ENCODE measurements around the gene AP4B1.
A peak's percentile ranks its signal among the peaks of the same experiment; 100 is the strongest.
"Not testable (repeated sequence)": the region's sequence is repeated elsewhere in the genome, so short reads cannot be mapped to it uniquely, and the experiment has no call there.

Gene AP4B1

DNA sequence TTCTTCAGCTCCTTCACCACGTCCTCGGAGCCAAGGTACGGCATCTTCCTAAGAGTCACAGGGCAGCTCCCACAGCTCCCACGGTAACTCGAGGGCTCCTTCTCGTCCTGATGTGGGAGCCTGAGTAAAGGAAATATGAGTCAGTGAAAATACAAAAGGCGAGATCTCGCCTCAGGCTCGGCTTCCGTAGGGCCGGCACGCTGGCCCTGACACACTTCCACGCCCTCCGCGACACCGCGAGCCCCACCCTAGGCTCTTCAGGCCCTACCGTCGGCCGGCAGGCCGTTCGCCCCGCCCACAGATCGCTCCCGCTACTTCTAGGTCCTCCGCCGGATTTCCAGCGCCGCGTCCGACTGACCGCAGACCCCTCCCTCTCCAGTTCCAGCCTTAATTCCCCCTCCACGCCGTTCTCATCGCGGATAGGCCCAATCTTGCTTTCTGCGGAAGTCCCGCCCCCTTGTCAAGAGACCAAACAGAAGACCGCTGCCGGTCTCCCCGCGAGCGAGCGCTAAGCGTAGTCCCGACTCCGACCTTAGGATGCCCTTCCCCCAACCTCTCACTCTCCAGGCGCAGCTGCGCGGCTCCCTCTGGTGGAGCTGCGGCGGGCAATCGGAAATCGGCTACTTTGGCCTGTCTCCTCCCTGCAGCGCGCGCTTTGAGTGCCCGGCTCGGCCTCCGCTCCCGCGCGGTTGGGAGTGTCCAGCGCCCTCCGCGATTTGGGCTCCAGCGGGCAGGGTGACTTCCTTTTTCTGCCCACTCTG lies at the start of gene AP4B1, which contains the start of gene DCLRE1B:
Gene AP4B1, minus strand, starts transcription at position 126 of the 761 bp plus-strand sequence. Its CDS starts 82 bp downstream, at position 44.
Gene DCLRE1B, plus strand, starts transcription at position 653 of the 761 bp plus-strand sequence. CDS start 261 bp downstream, outside the sequence.
- DNase-seq = peak; percentile 95

- no peak for DNase-seq
These were observed 47.1 kb upstream of the AP4B1 start for GRCh38 chr1:113951719-113952118.

GRCh38 chr1:113950908-113951307 lies 46.3 kb upstream of the AP4B1 start:
- DNase-seq = no peak

- no peak for DNase-seq
These were observed 44.4 kb upstream of the AP4B1 start for GRCh38 chr1:113949007-113949406.

- DNase-seq = not testable (repeated sequence)
These were observed 43.6 kb upstream of the AP4B1 start for GRCh38 chr1:113948151-113948550.

DNA sequence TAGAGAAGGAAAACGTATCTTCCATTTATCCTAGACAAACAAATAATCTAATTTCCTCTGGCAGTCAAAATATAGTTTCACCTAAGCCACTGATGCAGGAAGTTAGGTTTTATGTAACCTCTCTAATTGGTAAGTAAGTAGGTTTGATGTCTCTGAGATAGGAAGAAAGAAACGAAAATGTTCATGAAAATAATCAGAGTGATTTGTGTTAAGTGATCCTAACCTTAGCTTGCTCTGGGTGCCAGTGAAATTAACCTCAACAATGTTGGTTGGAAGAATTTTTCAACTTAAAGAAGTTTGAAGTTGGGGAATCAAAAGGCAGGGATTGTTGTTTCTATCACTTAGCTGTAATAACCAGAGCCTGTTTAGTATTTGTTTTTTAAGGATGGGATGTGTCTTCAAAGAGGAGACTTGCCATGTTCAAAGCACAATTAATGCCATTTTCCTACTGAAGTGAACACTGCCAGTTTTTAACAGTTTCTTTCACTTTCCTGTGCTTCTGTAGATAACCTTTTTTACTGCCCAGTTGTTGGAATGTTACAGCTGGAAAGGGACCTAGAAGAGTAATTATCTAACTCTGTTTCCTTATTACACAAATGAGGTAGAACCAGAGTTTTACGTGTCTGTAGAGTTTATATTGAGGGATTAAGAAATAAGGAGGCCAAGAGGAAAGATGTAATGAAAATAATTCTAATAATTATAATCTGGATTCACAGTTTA lies 42.9 kb upstream of the AP4B1 start:
- DNase-seq = no peak

DNA sequence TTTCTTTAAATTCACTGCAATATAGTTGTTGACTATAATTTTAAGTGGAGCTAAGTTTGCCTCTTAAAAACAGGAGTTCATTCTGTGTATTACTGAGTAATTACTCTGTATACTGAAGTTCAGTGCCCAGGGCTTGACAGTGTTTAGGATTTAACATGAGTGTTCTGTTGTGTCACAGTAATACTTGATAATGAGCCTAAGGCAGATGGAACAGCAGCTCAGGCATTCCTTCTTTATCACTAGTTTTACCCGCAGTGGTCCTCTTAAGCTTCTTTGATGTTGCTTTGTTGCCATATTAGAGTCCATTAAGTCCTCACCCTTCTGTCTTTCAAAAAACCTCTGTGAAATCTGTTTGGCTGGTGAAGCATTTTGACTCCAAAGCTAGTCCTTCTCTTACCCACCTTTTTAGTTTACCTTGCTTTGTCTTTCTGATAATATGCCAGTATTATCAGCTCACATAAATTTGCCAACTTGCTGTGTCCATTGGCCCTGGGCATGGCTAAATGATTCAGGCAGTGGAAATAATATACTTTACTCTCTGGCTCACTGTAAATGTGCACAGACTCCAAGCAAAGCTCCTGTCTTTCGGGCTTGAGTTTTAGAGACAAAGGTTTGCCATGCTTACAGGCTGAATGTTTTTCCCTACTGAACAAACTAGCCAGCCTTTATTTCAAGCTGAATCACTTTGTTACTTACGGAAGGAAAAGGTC lies 42.2 kb upstream of the AP4B1 start:
- DNase-seq = no peak

- DNase-seq = no peak
These were observed 41.5 kb upstream of the AP4B1 start for GRCh38 chr1:113946112-113946511.

DNA sequence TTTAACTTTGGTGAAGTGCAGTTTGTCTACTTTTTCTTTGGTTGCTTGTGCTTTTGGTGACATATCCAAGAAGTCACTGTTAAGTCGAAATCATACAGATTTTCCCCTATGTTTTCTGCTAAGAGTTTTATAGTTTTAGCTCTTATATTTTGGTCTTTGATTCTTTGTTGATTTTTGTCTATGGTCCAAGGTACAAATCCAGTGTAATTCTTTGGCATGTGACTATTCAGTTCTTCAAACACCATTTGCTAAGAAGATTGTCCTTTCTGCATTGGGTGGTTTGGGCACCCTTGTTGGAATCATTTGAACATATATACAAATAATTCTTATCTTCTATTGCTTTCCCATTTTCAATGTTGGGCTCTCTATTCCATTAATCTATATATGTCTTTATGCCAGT lies 40.7 kb upstream of the AP4B1 start:
- no peak for DNase-seq

DNA sequence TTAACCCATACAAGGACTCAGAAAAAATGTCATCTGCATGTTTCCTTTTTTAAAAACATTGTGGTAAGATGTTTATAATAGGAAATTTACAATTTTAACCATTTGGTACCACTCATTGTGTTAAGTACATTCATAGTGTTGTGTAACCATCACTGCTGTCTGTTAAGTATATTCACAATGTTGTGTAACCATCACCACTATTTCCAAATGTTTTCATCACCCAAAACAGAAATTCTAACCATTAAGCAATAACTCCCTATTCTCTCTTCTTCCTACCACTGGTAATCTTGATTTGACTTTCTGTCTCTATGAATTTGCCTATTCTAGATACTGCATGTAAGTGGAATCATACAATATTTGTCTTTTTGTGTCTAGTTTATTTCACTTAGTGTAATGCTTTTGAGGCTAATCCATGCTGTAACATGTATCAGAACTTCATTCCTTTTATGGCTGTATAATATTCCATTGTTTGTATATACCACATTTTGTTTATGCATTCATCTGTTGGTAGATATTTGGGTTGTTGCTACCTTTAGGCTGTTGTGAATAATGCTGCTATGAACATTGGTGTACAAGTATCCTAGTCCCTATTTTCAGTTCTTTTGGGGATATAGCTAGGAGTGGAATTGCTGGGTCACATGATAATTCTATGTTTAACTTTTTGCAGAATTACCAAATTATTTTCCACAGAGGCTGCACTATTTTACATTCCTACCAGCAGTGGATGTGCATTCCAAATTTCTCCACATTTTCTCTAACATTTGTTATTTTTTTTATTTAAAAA lies 38.6 kb upstream of the AP4B1 start:
- no peak for DNase-seq

- DNase-seq = no peak
These were observed 37.9 kb upstream of the AP4B1 start for GRCh38 chr1:113942527-113942926.

DNA sequence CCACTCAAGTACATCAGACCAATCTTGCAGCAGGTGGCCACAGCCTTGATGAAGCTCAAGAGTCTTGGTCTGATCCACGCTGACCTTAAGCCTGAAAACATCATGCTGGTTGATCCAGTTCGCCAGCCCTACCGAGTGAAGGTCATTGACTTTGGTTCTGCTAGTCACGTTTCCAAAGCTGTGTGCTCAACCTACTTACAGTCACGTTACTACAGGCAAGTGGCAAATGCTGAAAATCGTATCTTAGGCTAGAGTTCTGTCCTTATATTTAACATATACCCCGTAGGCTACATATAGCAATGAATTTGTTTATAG lies 36.6 kb upstream of the AP4B1 start:
- DNase-seq = no peak

DNA sequence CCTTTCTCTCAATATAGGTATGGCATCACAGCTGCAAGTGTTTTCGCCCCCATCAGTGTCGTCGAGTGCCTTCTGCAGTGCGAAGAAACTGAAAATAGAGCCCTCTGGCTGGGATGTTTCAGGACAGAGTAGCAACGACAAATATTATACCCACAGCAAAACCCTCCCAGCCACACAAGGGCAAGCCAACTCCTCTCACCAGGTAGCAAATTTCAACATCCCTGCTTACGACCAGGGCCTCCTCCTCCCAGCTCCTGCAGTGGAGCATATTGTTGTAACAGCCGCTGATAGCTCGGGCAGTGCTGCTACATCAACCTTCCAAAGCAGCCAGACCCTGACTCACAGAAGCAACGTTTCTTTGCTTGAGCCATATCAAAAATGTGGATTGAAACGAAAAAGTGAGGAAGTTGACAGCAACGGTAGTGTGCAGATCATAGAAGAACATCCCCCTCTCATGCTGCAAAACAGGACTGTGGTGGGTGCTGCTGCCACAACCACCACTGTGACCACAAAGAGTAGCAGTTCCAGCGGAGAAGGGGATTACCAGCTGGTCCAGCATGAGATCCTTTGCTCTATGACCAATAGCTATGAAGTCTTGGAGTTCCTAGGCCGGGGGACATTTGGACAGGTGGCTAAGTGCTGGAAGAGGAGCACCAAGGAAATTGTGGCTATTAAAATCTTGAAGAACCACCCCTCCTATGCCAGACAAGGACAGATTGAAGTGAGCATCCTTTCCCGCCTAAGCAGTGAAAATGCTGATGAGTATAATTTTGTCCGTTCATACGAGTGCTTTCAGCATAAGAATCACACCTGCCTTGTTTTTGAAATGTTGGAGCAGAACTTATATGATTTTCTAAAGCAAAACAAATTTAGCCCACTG lies 36.0 kb upstream of the AP4B1 start:
- peak; percentile 29 for DNase-seq

DNA sequence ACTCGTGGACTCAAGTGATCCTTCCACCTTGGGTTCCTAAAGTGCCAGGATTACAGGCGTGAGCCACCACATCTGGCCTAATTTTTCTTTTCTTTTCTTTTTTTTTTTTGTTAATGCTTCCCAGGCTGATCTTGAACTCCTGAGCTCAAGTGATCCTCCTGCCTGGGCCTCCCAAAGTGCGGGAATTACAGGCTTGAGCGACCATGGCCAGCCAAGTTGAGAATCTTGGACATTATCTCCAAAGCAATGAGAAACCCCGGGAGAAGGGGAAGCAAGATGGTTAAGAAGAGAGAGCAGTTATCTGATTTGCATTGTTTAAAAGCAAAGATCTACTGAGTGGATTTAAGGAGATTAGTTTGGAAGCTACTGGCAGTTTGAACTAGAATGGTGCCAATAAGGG lies 33.6 kb upstream of the AP4B1 start:
- DNase-seq = no peak

DNA sequence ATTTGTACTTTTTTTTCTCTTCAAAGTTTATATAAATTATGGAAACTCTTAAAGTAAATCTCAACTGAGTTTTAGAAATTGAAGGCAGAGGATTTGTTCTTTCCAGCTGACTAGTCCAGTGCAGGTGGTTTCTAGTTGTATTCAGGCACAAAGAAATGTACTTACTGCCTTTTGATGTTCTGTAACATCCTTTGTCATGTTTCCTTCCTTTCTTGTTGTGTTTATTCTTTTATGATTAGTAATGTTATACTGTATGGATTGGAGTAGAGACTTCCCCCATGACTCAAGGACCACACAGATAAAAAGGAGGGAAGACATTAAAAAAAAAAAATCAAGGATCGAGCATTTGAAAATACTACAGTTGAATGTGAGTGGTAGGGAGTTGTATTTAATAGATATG lies 32.5 kb upstream of the AP4B1 start:
- DNase-seq = no peak

DNA sequence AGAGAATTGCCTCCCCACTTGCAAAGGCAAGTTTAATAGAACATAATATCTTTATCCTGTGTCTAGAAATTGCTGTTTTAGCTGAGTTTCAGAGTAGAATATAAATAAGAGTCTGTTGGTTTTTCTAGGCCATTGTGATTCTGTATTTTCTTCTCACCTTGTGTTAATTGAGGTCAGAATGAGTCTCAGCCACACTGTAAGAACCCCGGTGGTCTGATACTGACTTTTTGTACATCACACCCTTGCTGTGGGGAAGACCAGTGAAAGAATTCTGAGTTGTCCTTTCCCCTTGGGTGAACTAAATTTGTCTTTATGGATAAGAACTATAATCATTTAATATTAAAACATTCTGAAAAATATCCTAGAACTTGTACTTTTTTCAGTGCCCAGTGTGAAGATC lies 31.4 kb upstream of the AP4B1 start:
- no peak for DNase-seq

GRCh38 chr1:113935176-113935575 lies 30.6 kb upstream of the AP4B1 start:
- DNase-seq = no peak

DNA sequence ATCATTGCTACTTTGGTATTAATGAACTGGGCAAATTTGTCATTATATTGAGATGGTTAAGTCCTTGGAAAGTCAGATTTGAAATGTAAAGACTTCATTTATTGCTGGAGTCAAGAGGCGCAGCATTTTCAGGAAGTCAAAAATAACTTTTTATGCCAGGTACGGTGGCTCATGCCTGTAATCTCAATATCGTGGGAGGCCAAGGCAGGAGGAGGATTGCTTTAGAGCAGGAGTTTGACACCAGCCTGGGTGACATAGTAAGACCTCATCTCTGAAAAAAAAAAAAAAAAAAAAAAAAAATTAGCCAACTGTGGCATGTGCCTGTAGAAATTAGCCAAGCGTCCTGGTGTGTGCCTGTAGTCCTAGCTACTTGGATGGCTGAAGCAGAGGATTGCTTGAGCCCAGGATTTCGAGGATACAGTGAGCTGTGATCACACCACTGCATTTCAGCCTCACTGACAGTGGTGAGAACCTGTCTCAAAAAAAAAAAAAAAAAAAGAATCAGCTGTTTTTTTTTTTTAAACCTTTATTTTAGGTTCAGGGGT lies 30.0 kb upstream of the AP4B1 start:
- DNase-seq = no peak

DNA sequence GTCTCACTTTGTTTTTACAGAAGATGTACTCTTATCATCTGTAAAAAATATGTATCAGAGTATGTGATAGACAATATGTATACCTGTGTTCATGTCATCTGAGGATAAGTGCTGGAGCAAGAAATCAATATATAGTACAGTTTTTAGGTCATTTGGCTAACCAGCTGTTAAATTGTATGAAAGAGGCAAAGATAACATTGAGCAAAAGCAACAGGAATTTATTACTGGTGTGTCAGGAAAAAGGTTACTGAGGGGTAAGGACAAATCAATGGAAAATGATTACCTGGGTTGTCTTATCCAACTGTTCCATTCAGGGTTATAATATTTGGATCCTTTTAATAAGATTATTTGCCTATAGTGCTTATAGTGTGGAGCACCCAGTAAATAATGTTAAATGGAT lies 29.4 kb upstream of the AP4B1 start:
- DNase-seq = no peak

DNA sequence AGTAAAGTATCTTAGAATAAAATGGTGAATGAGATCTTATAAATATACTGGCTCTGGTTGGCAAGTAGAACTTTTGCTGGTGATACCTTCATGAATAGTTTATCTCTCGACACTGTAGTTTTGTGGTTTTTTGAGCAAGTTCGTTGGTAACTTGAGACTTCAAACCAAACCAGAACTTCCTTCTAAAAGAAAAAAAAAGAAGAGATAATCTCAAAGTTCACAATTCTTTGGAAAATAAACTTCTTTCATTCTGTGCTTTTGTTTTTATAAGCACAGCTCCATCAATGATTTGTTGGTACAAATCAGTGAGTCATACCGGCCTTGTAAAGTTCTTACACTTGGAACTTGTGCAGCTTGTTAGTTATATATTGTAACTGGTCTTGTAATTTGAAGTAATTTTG lies 26.9 kb upstream of the AP4B1 start:
- DNase-seq = no peak

DNA sequence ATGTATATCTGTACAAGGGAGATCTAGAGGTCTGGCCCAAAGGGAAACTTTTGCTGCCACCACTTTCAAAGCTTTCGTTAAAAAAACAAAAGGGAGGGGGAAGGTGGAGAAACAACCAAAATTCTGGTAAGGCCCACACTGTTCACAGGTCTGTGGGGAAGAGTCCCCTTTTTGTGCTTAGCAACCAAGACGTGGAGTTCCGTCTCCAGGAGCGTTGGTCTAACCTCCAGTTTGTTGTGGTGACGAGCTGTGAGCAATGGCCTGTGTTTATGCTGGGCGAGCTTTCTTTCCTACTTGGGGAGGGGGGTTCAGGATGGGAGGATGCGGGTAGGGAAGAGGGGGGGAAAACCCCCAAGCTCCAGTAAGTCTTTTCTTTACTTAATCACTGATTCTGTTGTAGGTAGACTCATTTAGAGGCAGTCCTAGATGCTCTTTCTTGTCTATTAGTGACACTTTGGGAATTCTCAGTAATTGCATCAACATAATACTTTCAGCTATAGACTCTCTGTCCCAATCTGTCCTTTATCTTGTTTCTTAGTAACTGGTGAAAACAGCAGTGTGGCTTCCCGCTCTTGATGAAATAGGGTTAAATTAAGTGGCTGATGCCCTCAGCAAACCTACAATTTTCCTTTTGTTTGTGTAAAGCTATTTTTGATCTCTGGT lies 26.0 kb upstream of the AP4B1 start:
- DNase-seq = peak; percentile 62
